ENCODE results near the gene EOLA2.
A peak's percentile ranks its signal among the peaks of the same experiment; 100 is the strongest.
"Not testable (repeated sequence)": the region's sequence is repeated elsewhere in the genome, so short reads cannot be mapped to it uniquely, and the experiment has no call there.

The EOLA2 gene

GRCh38 chrX:149938427-149938880, at the start of gene EOLA2:
TSS of gene EOLA2 (minus strand) at chrX:149938491. CDS start at chrX:149933874, 4,617 bp downstream.
- peak; percentile 78 to 80 for DNase-seq (ENCODE audit: low read depth in 1 of 2, low spot score in 1 of 2)

DNA sequence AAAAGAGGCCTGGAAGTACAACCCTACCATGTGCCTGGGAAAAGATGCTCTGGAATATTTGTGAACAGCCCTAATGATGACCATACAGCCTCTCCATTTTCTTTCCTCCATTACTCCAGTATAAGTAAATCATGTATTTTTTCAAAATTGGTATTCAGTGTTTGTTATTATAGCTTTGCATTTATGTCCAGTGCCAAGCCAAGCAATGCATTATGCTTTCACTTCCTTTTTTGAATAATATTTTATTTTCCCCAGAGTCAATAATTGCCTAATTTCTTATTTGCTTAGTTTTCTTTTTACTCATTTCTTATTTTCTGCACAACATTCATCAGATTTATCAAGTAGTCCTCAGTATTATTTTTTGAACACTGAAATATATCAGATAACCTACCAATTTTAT, 49.3 kb upstream of the EOLA2 start:
- DNase-seq (ENCODE audit: low read depth in 1 of 2, low spot score in 1 of 2) = no peak

DNA sequence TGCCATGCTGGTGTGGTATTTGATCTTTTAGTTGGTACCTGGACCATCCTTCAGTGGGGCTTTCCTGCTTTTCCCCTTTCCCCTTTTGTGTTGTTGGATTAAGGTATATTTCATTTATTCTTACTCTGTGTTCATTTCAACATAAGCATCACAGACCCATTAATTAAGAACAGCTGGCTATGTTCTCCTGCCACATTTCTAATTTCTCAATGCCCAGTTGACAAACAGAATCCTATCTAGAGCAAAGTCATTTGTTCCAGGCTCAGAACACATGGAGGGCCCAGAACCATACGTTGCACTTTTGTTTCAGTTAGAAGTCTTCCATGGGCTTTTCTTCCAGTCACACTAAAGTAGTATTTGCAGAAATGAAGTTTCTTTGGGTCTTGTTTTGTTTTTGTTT, 46.1 kb upstream of the EOLA2 start:
- no peak for DNase-seq (ENCODE audit: low read depth in 1 of 2, low spot score in 1 of 2)

DNA sequence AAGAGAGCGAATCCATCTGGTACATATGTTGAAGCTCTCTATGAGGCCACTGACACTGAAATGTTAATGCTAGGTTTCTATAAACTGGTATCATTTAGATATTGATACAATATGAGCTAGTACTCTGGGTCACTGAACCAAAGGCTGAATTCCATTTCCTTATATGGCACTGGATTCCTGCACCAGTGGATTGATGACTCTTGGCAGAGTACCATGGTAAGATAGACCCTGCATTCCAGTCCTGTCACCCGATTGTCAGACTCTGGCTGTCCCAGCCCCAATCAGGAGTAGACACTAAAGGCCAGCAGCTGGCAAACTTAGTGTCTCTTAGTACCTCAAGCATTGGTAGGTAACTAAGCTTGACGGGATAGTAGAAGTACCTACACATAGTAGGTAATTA, 44.0 kb upstream of the EOLA2 start:
- no peak for DNase-seq (ENCODE audit: low read depth in 1 of 2, low spot score in 1 of 2)

- no peak for DNase-seq (ENCODE audit: low read depth in 1 of 2, low spot score in 1 of 2)
Measured at GRCh38 chrX:149979126-149979644, 40.9 kb upstream of the EOLA2 start.

GRCh38 chrX:149962859-149963757, 24.8 kb upstream of the EOLA2 start:
- DNase-seq (ENCODE audit: low read depth in 1 of 2, low spot score in 1 of 2) = no peak

- DNase-seq (ENCODE audit: low read depth in 1 of 2, low spot score in 1 of 2) = no peak
Measured at GRCh38 chrX:149962010-149962409, 23.7 kb upstream of the EOLA2 start.

DNA sequence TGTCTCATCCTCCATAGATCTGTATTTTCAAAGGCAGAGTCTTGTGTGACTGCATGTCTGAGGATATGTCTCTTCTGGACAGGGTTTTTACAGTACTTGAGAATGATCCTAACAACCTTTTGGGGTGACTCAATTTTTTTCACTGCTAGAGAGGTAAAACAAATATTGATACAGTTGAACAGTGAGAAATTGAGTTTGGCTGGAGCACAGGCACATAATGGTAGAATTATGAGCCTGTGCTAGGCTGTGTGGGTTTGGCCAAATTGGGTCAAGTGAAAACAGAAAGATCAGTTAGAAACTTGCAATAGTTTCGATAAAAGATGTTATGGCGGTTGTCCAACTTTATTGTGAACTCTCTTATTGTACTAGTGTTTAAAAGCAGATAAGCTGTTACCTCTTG, 23.3 kb upstream of the EOLA2 start:
- DNase-seq (ENCODE audit: low read depth in 1 of 2, low spot score in 1 of 2) = no peak

- DNase-seq (ENCODE audit: low read depth in 1 of 2, low spot score in 1 of 2) = no peak
Measured at GRCh38 chrX:149950681-149951080, 12.4 kb upstream of the EOLA2 start.

- no peak for DNase-seq (ENCODE audit: low read depth in 1 of 2, low spot score in 1 of 2)
Measured at GRCh38 chrX:149949743-149950436, 11.6 kb upstream of the EOLA2 start.

- no peak for DNase-seq (ENCODE audit: low read depth in 1 of 2, low spot score in 1 of 2)
Measured at GRCh38 chrX:149948016-149948415, 9.7 kb upstream of the EOLA2 start.

- not testable (repeated sequence) for DNase-seq (ENCODE audit: low read depth in 1 of 2, low spot score in 1 of 2)
Measured at GRCh38 chrX:149946932-149947331, 8.6 kb upstream of the EOLA2 start.

DNA sequence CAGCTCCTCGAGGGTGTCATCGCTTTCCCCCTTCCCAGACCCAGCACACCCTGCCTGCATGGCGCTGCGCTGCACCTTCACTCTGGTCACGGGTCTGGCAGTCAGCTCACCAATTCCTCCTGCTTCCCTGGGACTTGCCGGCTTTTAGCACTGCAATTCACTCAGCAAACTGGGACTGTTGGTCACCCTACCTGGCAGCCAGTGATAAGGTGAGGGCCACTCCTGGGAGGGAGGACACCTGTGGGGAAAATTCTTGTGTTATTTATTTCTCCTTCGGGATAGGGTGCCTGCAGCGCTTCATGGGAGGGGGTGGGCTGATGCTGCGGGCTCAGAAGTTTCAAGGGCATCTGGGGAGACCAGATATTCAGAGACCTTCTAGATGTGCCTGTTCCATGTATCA, 7.5 kb upstream of the EOLA2 start:
- not testable (repeated sequence) for DNase-seq (ENCODE audit: low read depth in 1 of 2, low spot score in 1 of 2)

GRCh38 chrX:149945087-149945670, 6.9 kb upstream of the EOLA2 start:
- DNase-seq (ENCODE audit: low read depth in 1 of 2, low spot score in 1 of 2) = not testable (repeated sequence)

DNA sequence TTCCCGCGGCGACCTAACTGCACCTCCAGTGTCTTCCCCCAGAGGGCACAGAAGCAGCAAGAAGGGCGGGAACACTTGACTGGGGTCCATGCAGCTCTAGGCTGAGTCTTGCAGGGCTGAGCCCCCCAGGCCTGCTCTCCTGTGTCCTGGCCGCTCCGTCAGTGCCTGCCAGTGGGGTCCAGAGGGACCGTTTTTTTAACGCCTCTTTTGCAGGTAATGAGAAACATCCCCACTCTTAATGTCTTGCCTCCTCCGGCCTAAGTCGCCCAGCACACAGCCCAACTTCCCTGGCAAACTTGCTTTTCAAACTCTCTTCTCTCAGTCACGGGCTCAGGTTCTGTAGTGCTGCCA, 2.4 kb upstream of the EOLA2 start:
- not testable (repeated sequence) for DNase-seq (ENCODE audit: low read depth in 1 of 2, low spot score in 1 of 2)

GRCh38 chrX:149939905-149940673, 1.8 kb upstream of the EOLA2 start:
- peak; percentile 75 for DNase-seq (ENCODE audit: low read depth in 1 of 2, low spot score in 1 of 2)

- DNase-seq (ENCODE audit: low read depth in 1 of 2, low spot score in 1 of 2) = no peak
Measured at GRCh38 chrX:149939655-149939904, 1.3 kb upstream of the EOLA2 start.

- DNase-seq (ENCODE audit: low read depth in 1 of 2, low spot score in 1 of 2) = peak; percentile 77 to 78
Measured at GRCh38 chrX:149938881-149939654, 777 bp upstream of the EOLA2 start.

DNA sequence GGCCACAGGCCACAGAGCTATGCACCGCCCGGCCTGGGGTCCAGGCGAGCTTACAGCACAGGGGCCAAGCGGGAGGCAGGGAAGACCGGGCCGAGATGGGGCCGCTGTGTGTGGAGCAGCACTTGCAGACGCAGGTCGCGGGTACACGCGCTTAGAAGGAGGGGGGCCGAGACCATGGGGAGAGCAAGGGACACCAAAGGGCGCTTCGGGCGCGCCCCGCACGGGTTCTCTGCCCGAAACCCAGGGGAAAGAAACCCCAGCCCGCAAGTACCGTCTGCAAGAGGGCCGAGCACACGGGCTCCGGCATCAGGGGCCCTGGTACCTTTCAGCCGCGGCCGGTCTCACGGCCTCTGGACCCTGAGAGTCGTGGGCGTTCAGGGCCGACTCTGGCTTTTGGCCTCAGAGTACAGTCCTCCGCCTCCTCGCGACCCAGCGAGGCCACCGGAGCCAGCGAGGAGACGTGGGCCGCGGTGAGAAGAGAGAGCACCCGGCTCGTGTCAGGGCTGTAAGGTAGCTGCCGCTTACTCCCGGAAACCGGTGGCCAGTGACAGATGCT, 342 bp downstream of the EOLA2 start:
- DNase-seq (ENCODE audit: low read depth in 1 of 2, low spot score in 1 of 2) = peak in 1 of 2 donors; percentile 7

DNA sequence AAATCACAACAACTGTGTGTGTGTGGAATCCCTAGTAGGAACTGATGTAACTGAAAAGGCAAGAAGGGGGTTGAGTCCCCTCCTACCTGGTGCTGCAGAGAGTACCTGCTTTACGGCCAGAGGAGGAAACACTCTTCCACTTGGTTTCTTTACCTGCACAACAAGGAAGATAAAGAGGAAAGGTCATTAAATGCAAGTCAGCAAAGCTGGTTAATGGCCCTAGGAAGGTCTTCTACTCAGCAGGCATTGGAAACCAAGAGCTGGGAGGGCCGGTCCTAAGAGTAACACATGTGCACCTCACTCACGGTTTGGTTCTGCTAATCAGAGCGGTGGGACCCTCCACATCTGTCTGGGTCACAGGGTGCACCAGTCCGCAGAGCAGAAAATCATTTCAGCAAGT, 963 bp downstream of the EOLA2 start:
- not testable (repeated sequence) for DNase-seq (ENCODE audit: low read depth in 1 of 2, low spot score in 1 of 2)

Data from stimulated activated CD4-positive, alpha-beta T cell treated with anti-CD3 and anti-CD28 coated beads, Interleukin-15, amount 100 ng/mL, for 1 hour (primary cell).